ENCODE results near the gene DSCAM. TPM values are rescaled to one million over a fixed set of nuclear protein-coding genes. Genes with fewer than 3 reads are reported as not detected.

Gene DSCAM
- total RNA-seq, 1 donor from 2014 or later = 0.21 TPM

DNA sequence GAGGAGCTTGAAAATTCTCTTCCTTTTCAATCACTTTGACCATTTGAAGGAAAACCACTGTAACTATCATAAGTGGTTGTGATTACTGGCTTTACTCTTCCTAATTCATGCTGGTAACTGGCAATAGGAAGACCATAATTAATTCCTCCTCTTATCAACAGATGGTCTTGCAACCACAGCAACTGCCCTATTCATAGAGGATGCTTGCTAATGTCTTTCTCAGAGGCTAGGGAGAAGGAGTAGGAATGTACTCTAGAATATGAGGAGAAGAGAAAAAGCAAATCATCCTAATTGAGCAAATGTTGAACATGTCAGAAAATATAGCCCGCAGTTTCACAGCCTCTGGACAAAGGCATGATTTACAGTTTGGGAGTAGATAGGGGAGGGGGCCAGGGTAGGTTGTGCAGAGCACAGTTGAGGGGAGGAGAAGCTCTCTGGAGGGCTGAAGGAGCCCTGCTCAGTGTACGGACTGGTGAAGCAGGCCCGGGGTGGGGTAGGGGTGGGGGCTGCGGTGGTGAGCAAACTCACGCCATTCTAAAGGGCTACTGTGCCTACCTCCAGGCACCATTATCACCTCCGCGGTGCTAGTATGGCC, 786.8 kb downstream of the DSCAM start:
- H3K4me3 Mint-ChIP-seq (ENCODE audit: unreplicated experiment) = no peak overlapping the region
- TF ChIP-seq CTCF (IDR thresholded peaks at IDR 0.05; ENCODE audit: unreplicated experiment) = no peak
- no peaks in the 10 kb centered on the region for H3K4me1 Mint-ChIP-seq (ENCODE audit: unreplicated experiment)
- H3K9me3 Mint-ChIP-seq (ENCODE audit: unreplicated experiment) = peaks cover 49% of the 10 kb centered on the region
- DNase-seq (ENCODE audit: low spot score) = no peak
- peaks cover 7% of the 10 kb centered on the region for H3K27me3 Mint-ChIP-seq (ENCODE audit: unreplicated experiment)
- peaks cover 15% of the 10 kb centered on the region for H3K36me3 Mint-ChIP-seq (ENCODE audit: low read depth, unreplicated experiment)
- no peak overlapping the region for H3K27ac Mint-ChIP-seq (ENCODE audit: unreplicated experiment)

GRCh38 chr21:40057331-40057730, 789.6 kb downstream of the DSCAM start:
- Mint-ChIP-seq H3K27ac (ENCODE audit: unreplicated experiment) (no peak overlapping the region), H3K27me3 (ENCODE audit: unreplicated experiment) (peaks cover 7% of the 10 kb centered on the region), H3K36me3 (ENCODE audit: low read depth, unreplicated experiment) (peaks cover 10% of the 10 kb centered on the region), H3K9me3 (ENCODE audit: unreplicated experiment) (peaks cover 51% of the 10 kb centered on the region), H3K4me3 (ENCODE audit: unreplicated experiment) (no peak overlapping the region), H3K4me1 (ENCODE audit: unreplicated experiment) (no peaks in the 10 kb centered on the region)
- no peak for TF ChIP-seq CTCF (IDR thresholded peaks at IDR 0.05; ENCODE audit: unreplicated experiment)
- no peak for DNase-seq (ENCODE audit: low spot score)

GRCh38 chr21:40056031-40056430, 790.9 kb downstream of the DSCAM start:
- H3K9me3 Mint-ChIP-seq (ENCODE audit: unreplicated experiment) = peaks cover 45% of the 10 kb centered on the region
- no peaks in the 10 kb centered on the region for H3K4me1 Mint-ChIP-seq (ENCODE audit: unreplicated experiment)
- H3K27me3 Mint-ChIP-seq (ENCODE audit: unreplicated experiment) = peaks cover 4% of the 10 kb centered on the region
- DNase-seq (ENCODE audit: low spot score) = no peak
- peaks cover 6% of the 10 kb centered on the region for H3K36me3 Mint-ChIP-seq (ENCODE audit: low read depth, unreplicated experiment)
- H3K4me3 Mint-ChIP-seq (ENCODE audit: unreplicated experiment) = no peak overlapping the region
- no peak for TF ChIP-seq CTCF (IDR thresholded peaks at IDR 0.05; ENCODE audit: unreplicated experiment)
- H3K27ac Mint-ChIP-seq (ENCODE audit: unreplicated experiment) = no peak overlapping the region

GRCh38 chr21:40054403-40054802, 792.6 kb downstream of the DSCAM start:
- H3K36me3 Mint-ChIP-seq (ENCODE audit: low read depth, unreplicated experiment) = peaks cover 6% of the 10 kb centered on the region
- no peak for DNase-seq (ENCODE audit: low spot score)
- no peak for TF ChIP-seq CTCF (IDR thresholded peaks at IDR 0.05; ENCODE audit: unreplicated experiment)
- H3K9me3 Mint-ChIP-seq (ENCODE audit: unreplicated experiment) = peaks cover 39% of the 10 kb centered on the region
- H3K4me1 Mint-ChIP-seq (ENCODE audit: unreplicated experiment) = no peaks in the 10 kb centered on the region
- peaks cover 2% of the 10 kb centered on the region for H3K27me3 Mint-ChIP-seq (ENCODE audit: unreplicated experiment)
- no peak overlapping the region for H3K27ac Mint-ChIP-seq (ENCODE audit: unreplicated experiment)
- no peak overlapping the region for H3K4me3 Mint-ChIP-seq (ENCODE audit: unreplicated experiment)

DNA sequence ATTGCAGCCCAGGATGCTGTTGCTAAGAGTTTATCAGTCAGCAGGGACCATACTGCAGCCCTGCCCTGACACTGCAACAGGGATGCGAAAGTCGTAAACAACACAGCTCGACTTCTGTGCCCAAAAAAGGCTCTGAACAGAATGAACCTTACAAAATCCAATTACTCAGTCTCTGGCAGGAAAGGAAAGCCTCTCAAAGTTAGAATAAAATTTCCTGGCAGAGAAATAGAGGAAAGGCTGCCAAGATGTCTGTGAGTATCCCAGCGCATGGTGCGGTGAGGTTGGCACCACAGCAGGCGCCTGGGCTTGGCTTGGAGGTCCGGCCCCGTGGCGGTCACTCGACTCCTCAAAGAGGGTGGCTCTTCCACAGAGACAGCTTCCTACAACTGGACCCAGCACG, 794.0 kb downstream of the DSCAM start:
- H3K36me3 Mint-ChIP-seq (ENCODE audit: low read depth, unreplicated experiment) = peaks cover under 1% of the 10 kb centered on the region
- no peak overlapping the region for H3K4me3 Mint-ChIP-seq (ENCODE audit: unreplicated experiment)
- no peak for DNase-seq (ENCODE audit: low spot score)
- H3K27ac Mint-ChIP-seq (ENCODE audit: unreplicated experiment) = no peak overlapping the region
- peaks cover 2% of the 10 kb centered on the region for H3K27me3 Mint-ChIP-seq (ENCODE audit: unreplicated experiment)
- peaks cover 31% of the 10 kb centered on the region for H3K9me3 Mint-ChIP-seq (ENCODE audit: unreplicated experiment)
- TF ChIP-seq CTCF (IDR thresholded peaks at IDR 0.05; ENCODE audit: unreplicated experiment) = no peak
- no peaks in the 10 kb centered on the region for H3K4me1 Mint-ChIP-seq (ENCODE audit: unreplicated experiment)

All from endothelial cell (in vitro differentiated cells).